Activated CD8-positive, alpha-beta memory T cell treated with anti-CD3 and anti-CD28 coated beads for 48 hours (primary cell): Measurements from ENCODE around the gene WFDC11.

Source experiments
- DNase-seq, 3 experiments: peaks; one replicate each; pipeline ENCODE4 v3.0.0-alpha.2; 2020; ENCODE audit warnings: low read depth in 2 of 3, low spot score in 2 of 3

The WFDC11 gene

DNA sequence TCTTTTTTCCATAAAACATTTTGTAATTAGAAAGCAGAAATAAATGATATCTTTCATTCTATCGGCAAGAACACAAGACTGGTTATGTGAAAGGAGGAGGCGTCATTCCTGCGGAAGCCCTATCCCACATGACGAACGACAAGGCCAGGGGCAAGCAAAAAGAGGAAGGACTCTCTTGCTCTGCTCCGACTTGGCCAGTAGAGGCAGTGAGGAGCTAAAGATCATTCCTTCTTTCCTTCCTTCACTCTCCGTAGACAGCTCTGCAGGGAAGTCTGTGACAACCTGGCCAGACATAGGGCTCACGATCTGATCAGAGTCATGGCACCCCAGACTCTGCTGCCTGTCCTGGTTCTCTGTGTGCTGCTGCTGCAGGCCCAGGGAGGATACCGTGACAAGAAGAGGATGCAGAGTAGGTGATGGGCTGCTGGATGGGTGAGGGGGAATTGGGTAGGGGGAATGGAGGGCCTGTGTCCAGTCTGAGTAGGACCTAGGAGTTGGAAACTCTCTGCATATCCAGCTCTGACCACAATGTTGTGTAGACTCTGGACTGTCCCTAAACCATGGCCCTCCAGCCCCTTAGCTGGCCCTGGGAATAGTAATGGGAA is 40.4 kb downstream of the WFDC11 start, which contains the start of gene WFDC10A:
Gene WFDC10A (plus strand): TSS at position 244 of the 605 bp plus-strand sequence. CDS start 75 bp downstream, at position 319.
- DNase-seq = no peak

DNA sequence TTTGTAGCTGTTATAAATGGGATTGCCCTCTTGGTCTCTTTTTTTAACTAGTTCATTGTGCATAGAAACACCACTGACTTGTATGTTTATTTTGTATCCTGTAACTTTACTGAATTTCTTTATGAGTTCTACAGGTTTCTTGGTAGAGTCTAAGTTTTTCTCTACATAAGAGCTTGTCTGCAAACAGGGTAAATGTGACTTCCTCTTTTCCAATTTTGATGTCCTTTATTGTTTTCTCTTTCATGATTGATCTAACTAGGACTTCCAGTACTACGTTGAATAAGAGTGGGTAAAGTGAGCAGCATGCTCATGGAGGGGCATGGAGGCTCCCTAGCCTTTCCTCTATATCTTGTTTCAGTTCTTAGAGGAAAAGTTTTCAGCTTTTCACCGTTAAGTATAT is 43.5 kb downstream of the WFDC11 start:
- no peak for DNase-seq

GRCh38 chr20:45621593-45621992 is 48.4 kb downstream of the WFDC11 start:
- no peak for DNase-seq

- no peak for DNase-seq
Measured at GRCh38 chr20:45617591-45617990, 52.4 kb downstream of the WFDC11 start.

- no peak for DNase-seq
Measured at GRCh38 chr20:45612314-45612713, 57.7 kb downstream of the WFDC11 start.

- peak; percentile 5 to 26 (median 14) for DNase-seq
Measured at GRCh38 chr20:45611054-45611453, 59.0 kb downstream of the WFDC11 start.

DNA sequence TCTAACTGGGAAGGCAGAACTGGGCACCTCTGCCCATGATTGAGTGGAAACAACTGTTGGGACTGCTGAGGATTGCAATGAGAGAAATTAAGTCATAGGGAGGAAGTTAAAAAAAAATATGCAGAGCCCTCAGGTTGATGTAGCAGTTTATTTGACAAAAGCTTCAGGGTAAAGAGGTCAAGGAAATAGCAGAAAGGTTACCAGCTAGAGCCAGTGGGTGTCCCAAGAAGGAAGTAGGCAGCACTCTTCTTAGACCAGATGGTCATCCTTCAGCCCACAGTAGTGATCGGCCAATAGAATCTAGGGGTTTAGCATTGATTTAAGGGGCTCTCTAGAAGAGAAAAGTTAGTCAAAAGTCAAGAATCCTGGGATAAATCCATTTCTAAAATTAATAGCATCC is 62.2 kb downstream of the WFDC11 start:
- DNase-seq = no peak
